ENCODE measurements around the gene POLA1.

Gene POLA1

GRCh38 chrX:25034889-25035288 is 341.2 kb downstream of the POLA1 start:
- no peak for DNase-seq

- DNase-seq: no peak
Observed at GRCh38 chrX:25039036-25039435, 345.3 kb downstream of the POLA1 start.

- no peak for DNase-seq
Observed at GRCh38 chrX:25043192-25043591, 349.5 kb downstream of the POLA1 start.

Measured in activated gamma-delta T cell treated with Interleukin-2 at 50 U/mL for 16 hours (primary cell).